Neural cell (in vitro differentiated cells): ENCODE results near the gene IP6K2.

Source experiments
- CTCF ChIP-seq: fragments of 450-650 bp; IDR thresholded peaks from 2 replicates; pipeline ENCODE4 v1.5.1; 2014; ENCODE audit warnings: antibody characterized with exemption, mild to moderate bottlenecking, moderate library complexity; ENCODE audit not compliant: poor library complexity, severe bottlenecking
- EP300 ChIP-seq: fragments of 450-650 bp; conservative IDR thresholded peaks from 2 replicates; pipeline ENCODE4 v1.6.1; 2014; ENCODE audit warnings: antibody characterized with exemption, mild to moderate bottlenecking, moderate library complexity; ENCODE audit not compliant: poor library complexity, severe bottlenecking
- MXI1 ChIP-seq: fragments of 450-650 bp; conservative IDR thresholded peaks from 2 replicates; pipeline ENCODE4 v1.6.1; 2014; ENCODE audit warnings: antibody characterized with exemption, mild to moderate bottlenecking; ENCODE audit not compliant: poor library complexity, severe bottlenecking
- RAD21 ChIP-seq: fragments of 450-650 bp; conservative IDR thresholded peaks from 2 replicates; pipeline ENCODE4 v1.6.1; 2014; ENCODE audit warnings: antibody characterized with exemption, mild to moderate bottlenecking, moderate library complexity
- REST ChIP-seq: IDR thresholded peaks from 2 replicates; pipeline ENCODE4 v1.6.1; 2012; ENCODE audit warnings: borderline replicate concordance
- SMC3 ChIP-seq: fragments of 450-650 bp; conservative IDR thresholded peaks from 2 replicates; pipeline ENCODE4 v1.6.1; 2014; ENCODE audit warnings: antibody characterized with exemption, mild to moderate bottlenecking, moderate library complexity; ENCODE audit not compliant: poor library complexity

GRCh38 chr3:48679411-48680391 lies 37.3 kb downstream of the IP6K2 start:
- TF ChIP-seq MXI1 (no peak), CTCF (no peak), SMC3 (no peak), REST (no peak), EP300 (no peak), RAD21 (no peak)
